HepG2 (cell line): Measurements from ENCODE around the gene LDLRAD3. TPM values are rescaled to one million over a fixed set of nuclear protein-coding genes. Genes with fewer than 3 reads are reported as not detected.

Experiments
- FIP1L1 ChIP-seq: fragments of 200-400 bp; formaldehyde crosslinking; IDR thresholded peaks from 2 replicates; pipeline ENCODE4 v1.6.1; 2018; ENCODE audit warnings: low read depth, mild to moderate bottlenecking, low read length, moderate library complexity, borderline replicate concordance; ENCODE audit not compliant: insufficient read depth
- KLF11 ChIP-seq: IDR thresholded peaks from 2 replicates; pipeline ENCODE4 v1.6.1; 2016; ENCODE audit warnings: missing compliant biosample characterization
- MTA1 ChIP-seq: sonication (generic); formaldehyde crosslinking; IDR thresholded peaks from 2 replicates; pipeline ENCODE4 v1.4.0; 2020; ENCODE audit warnings: missing genetic modification reagents, mild to moderate bottlenecking, borderline replicate concordance
- MXD4 ChIP-seq: IDR thresholded peaks from 2 replicates; pipeline ENCODE4 v1.6.1; 2016; ENCODE audit warnings: mild to moderate bottlenecking, missing biosample characterization, missing genetic modification reagents
- RBAK ChIP-seq: sonication (generic); formaldehyde crosslinking; IDR thresholded peaks from 2 replicates; pipeline ENCODE4 v1.5.1; 2020; ENCODE audit warnings: mild to moderate bottlenecking, missing genetic modification reagents
- SETDB1 ChIP-seq: sonication (generic); formaldehyde crosslinking; IDR thresholded peaks from 2 replicates; pipeline ENCODE4 v1.5.1; 2020; ENCODE audit warnings: missing genetic modification reagents, mild to moderate bottlenecking, borderline replicate concordance
- SNRNP70 ChIP-seq: fragments of 200-400 bp; formaldehyde crosslinking; IDR thresholded peaks from 2 replicates; pipeline ENCODE4 v1.6.1; 2017; ENCODE audit warnings: mild to moderate bottlenecking, low read depth, low read length, moderate library complexity
- THAP11 ChIP-seq: IDR thresholded peaks from 2 replicates; pipeline ENCODE4 v1.6.1; 2016; ENCODE audit warnings: missing biosample characterization, missing genetic modification reagents
- ZNF232 ChIP-seq: sonication (generic); formaldehyde crosslinking; IDR thresholded peaks from 2 replicates; pipeline ENCODE4 v1.4.0; 2020; ENCODE audit warnings: missing genetic modification reagents, borderline replicate concordance
- ZNF317 ChIP-seq: sonication (generic); formaldehyde crosslinking; IDR thresholded peaks from 2 replicates; pipeline ENCODE4 v1.5.0; 2020; ENCODE audit warnings: mild to moderate bottlenecking, missing genetic modification reagents
- ZNF619 ChIP-seq: sonication (generic); formaldehyde crosslinking; IDR thresholded peaks from 2 replicates; pipeline ENCODE4 v1.4.0; 2020; ENCODE audit warnings: mild to moderate bottlenecking, missing genetic modification reagents
- ZSCAN25 ChIP-seq: sonication (generic); formaldehyde crosslinking; IDR thresholded peaks from 2 replicates; pipeline ENCODE4 v1.8.0; 2022; ENCODE audit warnings: mild to moderate bottlenecking, missing genetic modification reagents
- polyA plus RNA-seq, 8 experiments: library from polyadenylated mRNA; depleted of rRNA in 3 of 8; stranded (reverse) in 7 of 8; unstranded in 1 of 8; fragments of >200 nt; fragmentation: Illumina TruSeq in 4 of 8; extraction: Trizol in 4 of 8; gene quantifications; 2 replicates each; pipeline versions ENCODE4 v1.2.1 to v1.2.3, GENCODE V29; 2011 to 2016; ENCODE audit warnings: low read depth in 4 of 8, missing spikeins in 1 of 8, mixed read lengths in 1 of 8; ENCODE audit not compliant: insufficient read depth in 1 of 8
- total RNA-seq, 5 experiments: library from RNA; depleted of rRNA; stranded (reverse); fragments of >200 nt; fragmentation: Illumina TruSeq; extraction: Trizol; gene quantifications; 2 replicates each; pipeline ENCODE4 v1.2.3, GENCODE V29; 2016; ENCODE audit warnings: low read depth in 1 of 5
- TF ChIP-seq, protein P1 (sequence below): sonication (generic); formaldehyde crosslinking; IDR thresholded peaks from 2 replicates; pipeline ENCODE4 v1.9.0; 2022; ENCODE audit warnings: missing genetic modification reagents, mild to moderate bottlenecking, borderline replicate concordance
- TF ChIP-seq, protein P2 (sequence below): sonication (generic); formaldehyde crosslinking; IDR thresholded peaks from 2 replicates; pipeline ENCODE4 v1.4.0; 2020; ENCODE audit warnings: missing genetic modification reagents, mild to moderate bottlenecking, borderline replicate concordance

LDLRAD3 gene
- total and polyA plus RNA-seq, 2 of the 13 experiments (the other 11 are each of a cell fraction or from before 2014, with no cell fraction given), result 0.50 to 0.60 TPM

DNA sequence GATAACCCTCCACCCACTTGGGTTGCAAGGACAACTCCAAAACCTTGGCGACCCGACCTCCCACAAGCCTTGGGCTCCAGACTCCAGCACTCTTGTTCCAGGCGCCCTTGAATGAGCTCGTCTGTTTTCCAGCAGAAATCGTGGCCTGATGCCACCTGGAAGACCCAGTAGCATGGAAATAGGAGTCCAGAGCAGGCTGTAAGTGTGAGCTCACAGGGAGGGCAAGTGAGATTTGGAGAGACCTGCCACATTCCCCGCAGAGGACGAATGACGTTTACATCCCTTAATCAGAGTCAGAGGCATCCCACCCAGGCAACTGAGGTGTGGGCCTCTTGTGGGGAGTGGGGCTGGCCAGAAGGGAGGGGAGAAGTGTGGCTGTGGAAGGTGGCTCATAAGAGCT, 71.9 kb downstream of the LDLRAD3 start (continued):
- TF ChIP-seq, protein P1, sequence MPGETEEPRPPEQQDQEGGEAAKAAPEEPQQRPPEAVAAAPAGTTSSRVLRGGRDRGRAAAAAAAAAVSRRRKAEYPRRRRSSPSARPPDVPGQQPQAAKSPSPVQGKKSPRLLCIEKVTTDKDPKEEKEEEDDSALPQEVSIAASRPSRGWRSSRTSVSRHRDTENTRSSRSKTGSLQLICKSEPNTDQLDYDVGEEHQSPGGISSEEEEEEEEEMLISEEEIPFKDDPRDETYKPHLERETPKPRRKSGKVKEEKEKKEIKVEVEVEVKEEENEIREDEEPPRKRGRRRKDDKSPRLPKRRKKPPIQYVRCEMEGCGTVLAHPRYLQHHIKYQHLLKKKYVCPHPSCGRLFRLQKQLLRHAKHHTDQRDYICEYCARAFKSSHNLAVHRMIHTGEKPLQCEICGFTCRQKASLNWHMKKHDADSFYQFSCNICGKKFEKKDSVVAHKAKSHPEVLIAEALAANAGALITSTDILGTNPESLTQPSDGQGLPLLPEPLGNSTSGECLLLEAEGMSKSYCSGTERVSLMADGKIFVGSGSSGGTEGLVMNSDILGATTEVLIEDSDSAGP (CRISPR knock-in tag), result no peak
- TF ChIP-seq MXD4 (CRISPR knock-in tag) (no peak), THAP11 (CRISPR knock-in tag) (no peak), SETDB1 (CRISPR knock-in tag) (no peak), KLF11 (CRISPR knock-in tag) (no peak), FIP1L1 (no peak), MTA1 (CRISPR knock-in tag) (no peak), ZSCAN25 (CRISPR knock-in tag) (no peak), ZNF317 (CRISPR knock-in tag) (no peak), ZNF619 (CRISPR knock-in tag) (no peak), ZNF232 (no peak), SNRNP70 (no peak), RBAK (CRISPR knock-in tag) (no peak)
- TF ChIP-seq, protein P2, sequence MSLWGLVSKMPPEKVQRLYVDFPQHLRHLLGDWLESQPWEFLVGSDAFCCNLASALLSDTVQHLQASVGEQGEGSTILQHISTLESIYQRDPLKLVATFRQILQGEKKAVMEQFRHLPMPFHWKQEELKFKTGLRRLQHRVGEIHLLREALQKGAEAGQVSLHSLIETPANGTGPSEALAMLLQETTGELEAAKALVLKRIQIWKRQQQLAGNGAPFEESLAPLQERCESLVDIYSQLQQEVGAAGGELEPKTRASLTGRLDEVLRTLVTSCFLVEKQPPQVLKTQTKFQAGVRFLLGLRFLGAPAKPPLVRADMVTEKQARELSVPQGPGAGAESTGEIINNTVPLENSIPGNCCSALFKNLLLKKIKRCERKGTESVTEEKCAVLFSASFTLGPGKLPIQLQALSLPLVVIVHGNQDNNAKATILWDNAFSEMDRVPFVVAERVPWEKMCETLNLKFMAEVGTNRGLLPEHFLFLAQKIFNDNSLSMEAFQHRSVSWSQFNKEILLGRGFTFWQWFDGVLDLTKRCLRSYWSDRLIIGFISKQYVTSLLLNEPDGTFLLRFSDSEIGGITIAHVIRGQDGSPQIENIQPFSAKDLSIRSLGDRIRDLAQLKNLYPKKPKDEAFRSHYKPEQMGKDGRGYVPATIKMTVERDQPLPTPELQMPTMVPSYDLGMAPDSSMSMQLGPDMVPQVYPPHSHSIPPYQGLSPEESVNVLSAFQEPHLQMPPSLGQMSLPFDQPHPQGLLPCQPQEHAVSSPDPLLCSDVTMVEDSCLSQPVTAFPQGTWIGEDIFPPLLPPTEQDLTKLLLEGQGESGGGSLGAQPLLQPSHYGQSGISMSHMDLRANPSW (CRISPR knock-in tag), result no peak
